ENCODE data around the gene TET3.

DNA sequence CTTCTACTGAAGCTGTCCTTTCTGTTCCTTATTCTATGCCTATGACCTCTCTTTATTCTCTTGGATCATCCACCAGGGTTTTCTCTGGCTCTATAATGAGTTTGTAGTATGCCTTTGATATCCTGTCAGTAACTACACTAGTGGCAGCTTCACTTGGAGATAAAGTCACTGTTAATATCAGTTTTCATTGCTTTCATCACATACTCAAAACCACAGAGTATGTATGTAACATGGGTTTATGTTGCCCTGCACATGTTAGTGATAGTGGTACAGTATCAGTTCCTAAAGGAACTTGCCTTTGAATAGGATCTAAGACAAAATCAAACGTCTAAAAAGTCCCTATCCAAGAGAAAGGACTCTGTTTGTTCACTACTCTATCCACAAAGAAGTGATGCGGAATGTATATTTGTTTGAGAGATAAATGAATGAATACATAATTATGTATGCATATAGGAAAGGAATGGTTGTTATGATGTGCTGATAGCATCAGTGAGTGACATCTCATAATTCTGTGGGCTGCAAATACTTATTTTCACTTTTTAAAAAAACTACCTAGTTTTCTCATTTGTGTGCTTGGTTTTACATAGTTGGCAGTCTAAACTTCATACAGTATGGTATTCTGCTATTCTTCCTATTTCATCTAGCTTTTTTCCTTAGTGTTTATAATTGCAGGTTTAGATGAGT, 45.1 kb downstream of the TET3 start:
- TF ChIP-seq, protein P1, sequence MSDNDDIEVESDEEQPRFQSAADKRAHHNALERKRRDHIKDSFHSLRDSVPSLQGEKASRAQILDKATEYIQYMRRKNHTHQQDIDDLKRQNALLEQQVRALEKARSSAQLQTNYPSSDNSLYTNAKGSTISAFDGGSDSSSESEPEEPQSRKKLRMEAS (IDR thresholded peaks at IDR 0.05; ENCODE audit: low read depth, low read length), result no peak
- TF ChIP-seq, protein P2, sequence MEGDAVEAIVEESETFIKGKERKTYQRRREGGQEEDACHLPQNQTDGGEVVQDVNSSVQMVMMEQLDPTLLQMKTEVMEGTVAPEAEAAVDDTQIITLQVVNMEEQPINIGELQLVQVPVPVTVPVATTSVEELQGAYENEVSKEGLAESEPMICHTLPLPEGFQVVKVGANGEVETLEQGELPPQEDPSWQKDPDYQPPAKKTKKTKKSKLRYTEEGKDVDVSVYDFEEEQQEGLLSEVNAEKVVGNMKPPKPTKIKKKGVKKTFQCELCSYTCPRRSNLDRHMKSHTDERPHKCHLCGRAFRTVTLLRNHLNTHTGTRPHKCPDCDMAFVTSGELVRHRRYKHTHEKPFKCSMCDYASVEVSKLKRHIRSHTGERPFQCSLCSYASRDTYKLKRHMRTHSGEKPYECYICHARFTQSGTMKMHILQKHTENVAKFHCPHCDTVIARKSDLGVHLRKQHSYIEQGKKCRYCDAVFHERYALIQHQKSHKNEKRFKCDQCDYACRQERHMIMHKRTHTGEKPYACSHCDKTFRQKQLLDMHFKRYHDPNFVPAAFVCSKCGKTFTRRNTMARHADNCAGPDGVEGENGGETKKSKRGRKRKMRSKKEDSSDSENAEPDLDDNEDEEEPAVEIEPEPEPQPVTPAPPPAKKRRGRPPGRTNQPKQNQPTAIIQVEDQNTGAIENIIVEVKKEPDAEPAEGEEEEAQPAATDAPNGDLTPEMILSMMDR (IDR thresholded peaks at IDR 0.05; ENCODE audit: low read depth, low read length), result no peak
- TF ChIP-seq MYC (IDR thresholded peaks at IDR 0.05; ENCODE audit: low read depth, low read length) (no peak), POLR2A (IDR thresholded peaks at IDR 0.05; ENCODE audit: extremely low read depth, insufficient read length) (no peak)

Measured in NB4 (cell line).